GM19023 (cell line): Measurements from ENCODE around the gene GRIA4.
"Not testable (repeated sequence)": the region's sequence is repeated elsewhere in the genome, so short reads cannot be mapped to it uniquely, and the experiment has no call there.

Experiments used
- ATAC-seq: cut with Tn5 transposase; IDR thresholded peaks from one replicate; pipeline ENCODE4 v1.9.1; 2021; ENCODE audit warnings: mild to moderate bottlenecking, moderate library complexity; ENCODE audit not compliant: unreplicated experiment

The GRIA4 gene

GRCh38 chr11:105979997-105980703, 370.3 kb downstream of the GRIA4 start:
- no peak for ATAC-seq

GRCh38 chr11:105986554-105986953, 376.7 kb downstream of the GRIA4 start:
- ATAC-seq: no peak

GRCh38 chr11:105988197-105988596, 378.3 kb downstream of the GRIA4 start:
- ATAC-seq: no peak

GRCh38 chr11:105989124-105989523, 379.3 kb downstream of the GRIA4 start:
- no peak for ATAC-seq

- no peak for ATAC-seq
Observed at GRCh38 chr11:105991888-105992287, 382.0 kb downstream of the GRIA4 start.

- no peak for ATAC-seq
Observed at GRCh38 chr11:106001304-106002012, 391.6 kb downstream of the GRIA4 start.

GRCh38 chr11:106003094-106003493, 393.2 kb downstream of the GRIA4 start:
- not testable (repeated sequence) for ATAC-seq

GRCh38 chr11:106011481-106011880, 401.6 kb downstream of the GRIA4 start:
- no peak for ATAC-seq

GRCh38 chr11:106012744-106013143, 402.9 kb downstream of the GRIA4 start:
- ATAC-seq: no peak

GRCh38 chr11:106014035-106014434, 404.2 kb downstream of the GRIA4 start:
- ATAC-seq: no peak

- ATAC-seq: no peak
Observed at GRCh38 chr11:106014620-106015019, 404.7 kb downstream of the GRIA4 start.

GRCh38 chr11:106015066-106015465, 405.2 kb downstream of the GRIA4 start:
- ATAC-seq: no peak

GRCh38 chr11:106017093-106017492, 407.2 kb downstream of the GRIA4 start:
- no peak for ATAC-seq

- ATAC-seq: peak; percentile 17
Observed at GRCh38 chr11:106021181-106021966, 411.5 kb downstream of the GRIA4 start.

GRCh38 chr11:106021967-106022794, 412.3 kb downstream of the GRIA4 start, which contains the start of gene MSANTD4:
Gene MSANTD4, minus strand, starts transcription at chr11:106022240. Its CDS starts 11,323 bp downstream, at chr11:106010917.
- peak; percentile 97 for ATAC-seq

- ATAC-seq: no peak
Observed at GRCh38 chr11:106022795-106023275, 413.0 kb downstream of the GRIA4 start.

- ATAC-seq: no peak
Observed at GRCh38 chr11:106030609-106031008, 420.7 kb downstream of the GRIA4 start.

- ATAC-seq: no peak
Observed at GRCh38 chr11:106031202-106031810, 421.4 kb downstream of the GRIA4 start.
